T-helper 1 cell treated with Interleukin-12 subunit alpha and Interleukin-12 subunit beta and Interleukin-4 antibody, amounts not matched to agents 30 ng/mL and 1 ng/mL, for 36 hours (primary cell): ENCODE results near the gene ACCS. TPM values are rescaled to one million over a fixed set of nuclear protein-coding genes. Genes with fewer than 3 reads are reported as not detected.

Source experiments
- intact Hi-C: fragments of 100-400 bp; cut with micrococcal nuclease; formaldehyde crosslinking; loops from one replicate; pipeline ENCODE4 v1.15.1; 2024
- total RNA-seq: library from RNA; stranded (reverse); gene quantifications from 2 replicates; pipeline ENCODE4 v1.2.3, GENCODE V29; 2022

ACCS gene
- total RNA-seq, 1 donor from 2014 or later: 34.6 TPM

DNA sequence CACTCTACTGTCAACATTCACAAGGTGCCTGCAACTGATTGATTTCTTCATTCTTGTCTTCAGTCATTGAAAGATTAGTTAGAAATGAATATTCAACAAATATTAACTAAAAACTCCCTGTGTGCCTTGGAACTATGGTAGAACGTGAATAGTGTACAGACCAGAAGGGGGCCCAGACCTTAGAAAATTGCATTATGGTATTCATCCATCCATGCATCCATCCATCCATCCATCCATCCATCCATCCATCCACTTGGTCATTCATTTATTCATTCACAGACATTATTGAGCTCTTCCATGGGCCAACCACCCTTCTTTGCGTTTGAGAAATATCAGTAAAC is 28.4 kb upstream of the ACCS start:
- intact Hi-C loops: loop anchor here (1.0 to 5.0 kb wide), 2 partner anchors 147 to 210 kb away; no protein-coding TSS in a partner anchor

DNA sequence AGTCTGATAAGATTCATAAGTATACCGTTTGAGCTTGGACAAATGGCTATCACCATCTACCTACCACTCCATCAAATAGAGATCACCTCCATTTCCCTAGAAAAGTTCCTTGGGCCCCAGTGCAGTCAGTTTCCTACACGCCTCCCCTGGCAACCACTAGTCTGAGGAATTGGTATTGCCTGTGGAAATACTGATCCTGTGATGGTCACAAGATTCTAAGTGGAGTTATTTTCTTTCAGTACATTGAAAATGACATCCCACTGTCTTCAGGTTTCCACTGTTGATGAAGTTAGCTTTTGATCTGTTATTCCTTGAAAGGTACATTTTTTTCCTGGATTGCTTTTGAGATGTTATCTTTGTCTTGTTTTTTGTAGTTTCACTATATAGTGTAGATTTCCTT is 22.9 kb upstream of the ACCS start:
- intact Hi-C loops: no loop called here

DNA sequence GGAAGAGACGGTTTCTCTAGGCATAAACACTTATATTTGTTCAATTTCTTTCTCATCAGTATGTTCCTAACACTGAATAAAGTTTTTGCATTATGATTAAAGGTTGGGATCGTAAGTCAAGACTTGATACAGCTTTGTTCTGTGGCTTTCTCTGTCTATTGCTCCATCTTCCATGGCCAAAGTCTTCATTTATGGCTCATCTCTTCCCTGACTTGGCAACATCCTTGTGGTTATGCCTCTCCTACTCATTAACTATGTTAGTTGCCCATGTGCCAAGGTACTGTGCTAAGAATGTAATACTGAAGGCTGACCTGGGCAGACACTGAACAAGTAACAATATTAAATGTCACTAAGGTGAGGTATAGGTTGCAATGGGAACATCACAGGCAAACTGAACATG is 19.9 kb upstream of the ACCS start:
- intact Hi-C loops: no loop called here

DNA sequence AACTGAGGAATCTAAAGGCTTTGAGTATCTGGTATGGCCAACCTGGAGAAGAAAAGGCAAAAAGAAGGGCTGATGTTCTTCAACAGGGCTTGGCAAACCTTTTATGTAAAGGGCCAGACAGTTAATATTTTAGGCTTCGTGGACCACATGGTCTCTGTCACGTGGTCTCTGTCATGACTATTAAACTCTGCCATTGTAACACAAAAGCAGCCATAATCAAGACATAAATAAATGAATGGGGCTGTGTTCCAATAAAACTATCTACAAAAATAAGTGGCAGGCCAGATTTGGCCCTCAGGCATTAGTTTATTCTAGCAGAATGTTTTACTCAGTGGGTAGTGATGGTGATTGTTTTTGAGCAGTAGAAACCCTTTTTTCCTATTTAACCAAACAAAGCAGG is 18.8 kb upstream of the ACCS start:
- intact Hi-C loops: no loop called here

DNA sequence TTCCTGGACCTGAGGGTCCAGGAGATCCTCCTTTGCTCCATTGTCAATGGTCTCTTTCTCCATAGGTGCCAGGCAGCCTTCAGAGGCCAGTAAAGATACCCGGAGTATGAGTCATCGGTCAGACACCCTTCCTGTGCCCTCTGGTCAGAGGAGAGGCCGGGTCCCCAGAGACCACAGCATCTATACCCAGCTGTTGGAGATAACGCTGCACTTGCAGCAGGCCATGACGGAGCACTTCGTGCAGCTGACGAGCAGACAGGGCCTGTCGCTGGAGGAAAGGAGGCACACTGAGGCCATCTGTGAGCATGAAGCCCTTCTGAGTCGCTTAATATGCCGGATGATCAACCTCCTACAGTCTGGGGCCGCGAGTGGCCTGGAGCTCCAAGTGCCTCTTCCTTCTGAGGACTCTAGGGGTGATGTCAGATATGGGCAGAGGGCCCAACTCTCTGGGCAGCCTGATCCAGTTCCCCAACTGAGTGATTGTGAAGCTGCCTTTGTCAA is 18.1 kb upstream of the ACCS start, which contains the start of gene ACCSL:
ACCSL (plus strand) TSS at position 51 of the 501 bp plus-strand sequence; CDS start at position 107, 56 bp downstream.
- intact Hi-C loops: no loop called here

DNA sequence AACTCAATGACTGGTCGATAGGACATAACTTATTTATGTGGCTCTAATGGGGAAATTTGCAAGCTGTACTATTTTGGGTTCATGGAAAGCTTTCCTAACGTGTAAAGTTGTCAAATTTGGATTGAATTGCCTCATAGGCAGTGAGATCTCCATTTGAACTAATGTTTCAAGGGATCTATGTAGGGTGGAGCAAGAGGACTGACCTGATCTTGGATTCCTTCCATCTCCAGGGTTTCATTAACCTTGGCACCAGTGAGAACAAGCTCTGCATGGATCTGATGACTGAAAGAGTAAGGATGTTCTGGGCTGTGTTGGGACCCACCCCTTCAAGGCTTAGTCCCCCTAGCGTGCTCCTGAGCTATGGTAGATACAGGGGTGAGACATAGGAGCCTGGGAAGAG is 16.2 kb upstream of the ACCS start:
- intact Hi-C loops: no loop called here

DNA sequence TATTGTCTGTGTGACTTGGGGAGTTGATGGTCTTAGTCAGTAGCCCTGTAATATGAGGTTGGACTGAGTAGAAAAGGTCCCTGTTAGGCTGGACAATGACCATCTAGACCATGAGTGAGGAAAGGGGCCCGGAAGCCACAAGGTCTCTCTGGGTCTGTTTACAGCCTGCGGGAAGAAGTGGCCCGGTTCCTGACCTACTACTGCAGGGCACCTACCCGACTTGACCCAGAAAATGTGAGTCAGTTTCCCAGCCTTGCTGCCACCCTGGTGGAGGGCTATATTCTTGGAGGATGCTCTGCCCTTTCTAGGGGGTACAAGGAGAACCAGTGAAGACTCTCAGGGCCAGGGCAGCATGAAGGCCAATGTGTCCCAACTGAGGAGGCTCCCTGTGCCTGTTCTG is 14.9 kb upstream of the ACCS start:
- intact Hi-C loops: no loop called here

DNA sequence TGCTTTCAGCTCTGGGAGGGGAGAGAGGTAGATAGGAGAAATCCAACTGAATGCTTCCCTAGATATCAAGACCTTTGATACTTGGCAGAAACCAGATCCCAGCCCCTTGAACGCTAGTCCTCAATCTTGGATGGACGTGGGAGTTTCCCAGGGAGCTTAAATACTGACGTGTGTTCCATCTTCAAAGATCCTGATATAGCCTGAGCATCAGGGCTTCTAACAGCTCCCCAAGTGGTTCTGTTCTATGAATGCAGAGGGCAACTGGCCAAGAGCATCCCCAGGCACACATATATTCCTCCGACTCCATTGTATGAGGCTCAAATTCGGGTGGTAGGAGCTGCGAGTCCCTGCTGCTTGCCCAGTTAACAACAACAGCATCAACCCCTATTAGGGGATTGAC is 8.7 kb upstream of the ACCS start:
- intact Hi-C loops: no loop called here

DNA sequence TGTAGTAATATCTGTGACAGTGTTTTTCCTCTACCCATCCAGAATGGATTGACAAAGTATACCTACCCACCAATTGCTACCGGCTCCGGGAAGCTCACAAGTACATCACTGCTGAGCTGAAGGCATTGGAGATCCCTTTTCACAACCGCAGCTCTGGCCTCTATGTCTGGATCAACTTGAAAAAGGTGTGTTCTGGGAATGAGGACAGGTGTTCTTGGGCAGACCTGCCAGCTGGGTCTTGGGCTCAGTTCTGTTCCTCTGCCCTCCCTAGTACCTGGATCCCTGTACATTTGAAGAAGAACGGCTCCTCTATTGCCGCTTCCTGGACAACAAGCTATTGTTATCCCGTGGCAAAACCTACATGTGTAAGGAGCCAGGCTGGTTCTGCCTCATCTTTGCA is 7.8 kb upstream of the ACCS start:
- intact Hi-C loops: no loop called here

DNA sequence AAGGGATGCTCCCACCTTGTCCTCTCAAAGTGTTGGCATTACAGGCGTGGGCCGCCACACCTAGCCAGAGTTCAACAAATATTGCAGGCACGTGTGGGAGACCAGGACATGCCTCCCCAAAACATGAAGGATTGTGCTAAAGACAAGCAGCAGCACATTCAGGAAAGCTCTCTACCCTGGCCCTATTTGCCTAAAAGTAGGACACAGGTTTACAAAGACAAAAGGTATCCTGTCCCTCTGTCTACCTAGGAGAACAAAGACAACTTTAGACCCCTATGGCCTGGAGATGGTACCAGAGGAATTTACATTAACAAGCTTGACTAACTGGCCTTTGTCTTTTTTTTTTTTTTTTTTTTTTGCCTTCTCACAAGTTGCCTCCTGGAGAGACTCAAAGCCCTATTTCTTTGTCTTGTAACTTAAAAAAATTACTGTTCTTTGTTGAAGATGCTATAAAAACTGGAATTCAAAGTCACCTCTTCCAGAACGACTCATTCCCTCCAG is 859 bp upstream of the ACCS start:
- intact Hi-C loops: loop anchor here (5.0 to 10.0 kb wide), 3 partner anchors 423 to 1740 kb away; partner anchors contain the start of gene SLC35C1

DNA sequence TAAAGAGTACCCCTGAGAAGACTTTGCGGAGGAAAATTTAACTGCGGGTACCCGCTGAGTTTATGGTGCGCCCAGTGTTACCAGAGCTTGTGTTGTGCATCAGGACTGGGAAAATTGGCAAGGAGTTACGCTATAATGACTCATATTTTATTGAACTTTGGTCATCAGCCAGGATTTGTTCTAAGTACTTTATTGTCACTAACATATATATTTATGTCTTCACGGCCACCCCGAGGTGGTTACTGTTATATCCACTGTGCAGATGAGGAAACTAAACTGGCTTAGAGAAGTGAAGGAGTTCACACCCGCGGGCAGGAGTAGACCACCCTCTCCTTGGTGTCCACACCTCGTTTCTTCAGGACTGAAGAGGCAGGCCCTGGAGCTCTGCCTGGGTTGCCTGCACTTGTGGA is 667 bp downstream of the ACCS start:
- intact Hi-C loops: loop anchor here (1.0 to 10.0 kb wide), 10 partner anchors 28 to 1738 kb away; partner anchors contain the start of genes ALKBH3, API5, CD82 and HSD17B12

DNA sequence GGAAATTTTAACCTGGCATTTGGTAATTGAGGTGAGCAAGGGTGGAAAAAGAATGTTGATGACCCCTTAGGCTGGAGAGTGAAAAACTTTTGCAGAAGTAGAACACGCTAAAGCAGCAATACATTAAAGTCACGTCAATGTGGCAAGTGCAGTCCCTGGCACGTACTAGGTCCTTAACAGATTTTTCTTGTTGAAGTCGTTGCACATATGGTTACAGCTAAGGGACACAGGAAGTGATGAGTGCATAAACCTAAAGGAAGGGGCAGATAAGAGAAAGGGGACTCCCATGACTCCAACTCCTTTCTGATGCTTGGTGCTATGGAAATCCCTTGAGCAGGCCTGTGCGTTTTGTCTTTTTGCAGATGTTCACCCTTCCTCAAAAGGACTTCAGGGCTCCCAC is 1.2 kb downstream of the ACCS start:
- intact Hi-C loops: loop anchor here (2.0 to 10.0 kb wide), 4 partner anchors 186 to 1738 kb away; partner anchors contain the start of genes ALKBH3 and SLC35C1

DNA sequence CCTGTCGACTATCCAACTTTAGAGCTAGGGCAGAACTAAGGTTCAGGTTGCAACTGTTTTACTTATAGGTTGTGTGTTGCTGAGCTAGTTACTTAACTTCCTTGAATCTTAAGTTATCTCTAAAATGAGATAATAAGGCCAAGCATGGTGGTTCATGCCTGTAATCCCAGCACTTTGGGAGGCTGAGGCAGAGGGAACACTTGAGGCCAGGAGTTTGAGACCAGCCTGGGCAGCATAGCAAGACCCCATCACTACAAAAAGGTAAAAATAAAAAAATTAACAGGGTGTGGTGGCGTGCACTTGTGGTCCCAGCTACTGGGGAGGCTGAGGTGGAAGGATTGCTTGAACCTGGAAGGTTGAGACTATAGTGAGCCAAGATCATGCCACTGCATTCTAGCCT is 2.1 kb downstream of the ACCS start:
- intact Hi-C loops: loop anchor here (5.0 to 10.0 kb wide), 3 partner anchors 426 to 1737 kb away; partner anchors contain the start of gene SLC35C1

DNA sequence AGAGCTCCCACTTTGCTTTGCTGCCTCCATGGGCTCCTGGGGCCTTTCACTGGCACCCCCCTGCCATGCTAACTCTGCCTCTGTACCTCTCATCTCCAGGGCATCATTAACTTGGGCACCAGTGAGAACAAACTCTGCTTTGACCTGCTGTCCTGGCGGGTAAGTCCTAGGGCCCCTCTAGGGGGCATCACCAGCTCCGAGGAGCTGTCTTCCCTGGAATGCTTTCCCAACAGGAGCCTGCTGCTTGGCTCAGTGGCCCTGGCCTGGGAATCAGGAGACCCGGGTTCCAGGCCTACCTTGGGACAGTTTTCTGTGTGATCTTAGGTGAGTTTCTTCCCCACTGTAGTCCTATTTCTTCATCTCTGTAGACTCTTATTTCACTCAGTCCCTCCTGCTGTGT is 5.1 kb downstream of the ACCS start:
- intact Hi-C loops: no loop called here

DNA sequence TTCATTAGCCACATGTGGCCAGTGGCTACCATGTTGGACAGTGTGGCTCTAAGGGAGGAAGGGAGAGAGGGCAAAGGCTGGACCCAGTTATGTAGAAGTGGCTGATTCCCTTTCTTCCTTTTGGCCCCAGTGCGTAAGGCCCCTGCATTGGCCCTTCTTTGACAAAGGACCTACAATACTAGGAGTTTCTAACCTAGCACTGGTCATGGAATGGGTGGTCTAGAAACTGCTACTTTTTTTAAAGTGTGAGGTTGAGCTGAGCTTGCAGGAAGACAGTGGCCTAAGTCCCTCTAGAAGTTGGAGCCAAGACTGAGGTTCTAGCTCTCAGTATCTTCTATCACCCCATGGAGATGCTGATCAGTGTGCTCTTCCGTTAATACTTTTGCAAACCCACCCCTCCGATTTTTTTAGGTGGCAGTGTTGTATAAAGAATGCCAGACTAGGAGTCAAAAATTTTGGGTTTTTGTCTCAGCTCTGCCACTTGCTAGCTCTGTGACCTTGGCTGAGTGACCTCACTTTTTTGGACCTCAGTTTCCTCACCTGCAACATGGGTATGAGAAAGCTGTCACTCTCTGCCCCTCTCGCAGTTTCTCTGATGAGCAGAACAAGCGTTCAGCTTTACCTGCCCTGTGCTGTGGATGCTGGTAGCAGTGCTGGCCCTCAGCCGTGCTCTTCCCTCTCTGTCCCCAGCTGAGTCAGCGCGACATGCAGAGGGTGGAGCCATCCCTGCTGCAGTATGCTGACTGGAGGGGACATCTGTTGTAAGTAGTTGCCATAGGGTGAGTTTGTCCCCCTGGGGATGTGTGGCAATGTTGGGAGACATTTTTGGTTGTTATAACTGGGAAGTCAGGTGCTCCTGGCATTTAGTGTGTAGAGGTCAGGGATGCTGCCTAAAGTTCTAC is 6.9 kb downstream of the ACCS start:
- intact Hi-C loops: no loop called here

DNA sequence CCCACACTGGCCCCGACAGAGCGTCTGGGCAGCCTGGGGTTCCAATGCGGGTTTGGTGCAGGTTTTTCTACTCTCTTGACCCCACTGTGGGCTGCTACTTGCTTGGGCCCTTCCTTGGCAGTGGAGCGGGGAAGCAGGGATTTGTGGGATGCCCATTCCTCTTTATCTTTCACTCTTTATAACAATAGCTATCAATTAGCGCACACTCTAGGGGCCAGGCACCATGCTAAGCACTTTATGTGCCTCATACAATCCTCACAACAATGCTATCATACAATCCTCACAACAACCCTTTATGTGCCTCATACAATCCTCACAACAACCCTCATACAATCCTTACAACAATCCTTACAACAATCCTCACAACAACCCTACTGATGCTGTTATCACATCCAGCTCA is 12.7 kb downstream of the ACCS start:
- intact Hi-C loops: no loop called here

DNA sequence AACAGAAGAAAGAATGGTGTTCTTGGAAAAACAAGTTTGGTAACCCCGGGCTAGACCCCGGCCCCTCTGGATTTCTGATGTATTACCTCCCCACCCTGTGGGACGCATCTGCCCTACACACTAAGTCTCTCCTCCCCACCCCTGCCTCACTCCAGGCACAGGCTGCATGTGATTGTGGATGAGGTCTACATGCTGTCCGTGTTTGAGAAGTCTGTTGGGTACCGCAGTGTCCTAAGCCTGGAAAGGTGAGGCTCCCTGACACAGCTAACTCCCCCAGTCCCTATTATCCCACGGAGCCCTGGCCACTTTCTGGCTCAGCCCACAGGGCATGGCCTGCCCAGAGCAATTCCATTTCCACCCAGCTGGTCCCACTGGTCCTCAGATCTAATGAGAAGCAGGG is 13.3 kb downstream of the ACCS start:
- intact Hi-C loops: no loop called here

DNA sequence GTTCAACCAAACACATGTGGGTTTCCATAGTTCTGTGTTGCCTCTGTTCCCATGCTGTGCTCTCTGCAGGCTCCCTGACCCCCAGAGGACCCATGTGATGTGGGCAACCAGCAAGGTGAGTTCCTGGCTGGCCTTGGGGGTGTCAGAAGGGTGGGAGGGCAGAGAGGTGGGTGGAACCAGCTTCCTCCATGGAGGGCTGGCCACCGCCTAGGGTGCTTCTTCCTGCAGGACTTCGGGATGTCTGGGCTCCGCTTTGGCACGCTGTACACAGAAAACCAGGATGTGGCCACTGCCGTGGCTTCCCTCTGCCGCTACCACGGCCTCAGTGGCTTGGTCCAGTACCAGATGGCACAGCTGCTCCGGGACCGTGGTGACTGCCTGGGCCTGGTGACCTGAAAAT is 14.9 kb downstream of the ACCS start:
- intact Hi-C loops: no loop called here

DNA sequence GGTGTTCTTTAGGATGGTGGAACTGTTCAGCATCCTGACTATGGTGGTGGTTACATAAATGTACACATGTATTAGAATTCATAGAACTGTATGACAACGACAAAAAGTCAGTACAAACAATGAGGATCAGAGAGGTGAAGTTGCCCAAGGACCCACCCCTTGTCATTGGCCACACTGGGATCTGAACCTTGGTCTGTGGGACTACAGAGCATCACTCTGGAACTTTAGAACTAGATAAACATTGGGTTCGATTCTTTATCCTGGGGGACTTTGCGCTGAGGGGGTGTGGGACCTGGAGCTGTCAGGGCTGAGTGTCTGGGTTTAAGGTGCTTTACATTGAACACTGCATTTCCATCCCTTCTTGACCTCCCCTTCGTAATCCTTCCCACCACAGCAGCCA is 16.6 kb downstream of the ACCS start:
- intact Hi-C loops: no loop called here

DNA sequence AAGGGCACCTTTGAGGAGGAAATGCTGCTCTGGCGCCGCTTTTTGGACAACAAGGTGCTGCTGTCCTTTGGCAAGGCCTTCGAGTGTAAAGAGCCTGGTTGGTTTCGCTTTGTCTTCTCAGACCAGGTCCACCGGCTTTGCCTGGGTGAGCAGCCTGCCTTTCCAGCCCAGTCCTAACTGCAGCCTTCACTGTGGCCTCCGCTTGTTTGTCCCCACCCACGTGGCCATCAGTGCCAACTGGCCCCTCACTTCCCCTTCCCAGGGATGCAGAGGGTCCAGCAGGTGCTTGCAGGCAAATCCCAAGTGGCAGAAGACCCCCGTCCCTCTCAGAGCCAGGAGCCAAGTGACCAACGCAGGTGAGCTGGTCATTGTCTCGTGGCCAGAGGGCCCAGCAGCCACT is 17.4 kb downstream of the ACCS start:
- intact Hi-C loops: no loop called here

DNA sequence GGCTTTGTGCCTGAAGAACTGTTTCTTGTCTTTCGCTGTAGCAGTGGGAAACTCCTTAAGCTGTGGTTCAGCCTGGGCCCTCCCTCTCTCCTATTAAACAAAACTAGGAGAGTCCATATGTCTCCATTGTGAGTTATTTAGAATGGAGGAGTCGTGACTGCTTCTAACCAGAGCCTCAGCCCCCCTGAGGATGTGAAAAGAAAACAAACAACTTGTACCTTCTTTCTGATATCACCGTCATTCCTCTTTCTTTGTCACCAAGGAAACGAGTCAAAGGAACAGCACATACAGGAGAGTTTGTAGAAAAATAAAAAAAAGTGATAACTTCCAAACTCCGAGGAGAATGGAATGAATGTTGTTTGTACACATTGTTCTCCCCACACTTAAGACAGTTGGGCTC is 17.8 kb downstream of the ACCS start:
- intact Hi-C loops: no loop called here

DNA sequence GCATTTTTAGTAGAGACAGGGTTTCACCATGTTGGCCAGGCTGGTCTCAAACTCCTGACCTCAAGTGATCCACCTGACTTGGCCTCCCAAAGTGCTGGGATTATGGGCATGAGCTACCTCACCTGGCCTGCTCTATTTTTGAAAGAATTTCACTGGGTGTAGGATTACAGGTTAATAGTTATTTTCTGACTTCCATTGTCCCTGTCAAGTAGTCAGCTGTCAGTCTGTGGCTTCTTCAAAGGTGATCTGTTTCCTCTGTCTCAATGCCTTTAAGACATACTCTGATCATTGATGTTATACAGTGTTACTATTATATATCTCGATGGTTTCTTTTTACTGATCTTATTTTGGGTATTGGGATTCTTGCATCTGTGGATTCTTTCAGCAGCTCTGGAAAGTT is 19.3 kb downstream of the ACCS start:
- intact Hi-C loops: no loop called here

DNA sequence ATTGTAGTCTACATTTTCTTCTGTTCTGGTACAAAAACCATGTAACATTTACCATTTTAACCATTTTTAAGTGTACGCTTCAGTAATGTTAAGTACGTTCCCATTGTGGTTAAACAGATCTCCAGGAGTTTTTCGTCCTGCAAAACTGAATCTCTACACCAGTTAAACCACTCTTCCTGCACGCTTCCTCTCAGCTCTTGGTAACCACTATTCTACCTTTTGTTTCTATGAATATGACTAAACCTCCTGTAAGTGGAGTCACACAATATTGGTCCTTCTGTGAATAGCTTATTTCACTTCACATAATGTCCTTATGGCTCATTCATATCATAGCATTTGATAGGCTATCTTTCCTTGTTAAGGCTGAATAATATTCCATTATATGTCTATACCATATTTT is 22.3 kb downstream of the ACCS start:
- intact Hi-C loops: no loop called here
